Stimulated activated CD4-positive, alpha-beta T cell treated with anti-CD3 and anti-CD28 coated beads, Interleukin-2, amount 100 ng/mL, for 24 hours (primary cell): ENCODE results near the gene B4GALT5.
"Not testable (repeated sequence)": the region's sequence is repeated elsewhere in the genome, so short reads cannot be mapped to it uniquely, and the experiment has no call there.

ENCODE experiments used
- DNase-seq, 2 donors: peaks; one replicate each; pipeline ENCODE4 v3.0.0-alpha.2; 2020

The B4GALT5 gene

GRCh38 chr20:49713753-49714712, at the start of gene B4GALT5:
Gene B4GALT5 (minus strand): TSS chr20:49713878. CDS start chr20:49713690, 188 bp downstream.
- peak; percentile 68 to 77 for DNase-seq

GRCh38 chr20:49762940-49763766, 49.5 kb upstream of the B4GALT5 start:
- no peak for DNase-seq

GRCh38 chr20:49761888-49762287, 48.2 kb upstream of the B4GALT5 start:
- not testable (repeated sequence) for DNase-seq

- DNase-seq, result no peak
Observed at GRCh38 chr20:49759266-49759950, 45.7 kb upstream of the B4GALT5 start.

GRCh38 chr20:49758781-49759180, 45.1 kb upstream of the B4GALT5 start:
- no peak for DNase-seq

- DNase-seq, result no peak
Observed at GRCh38 chr20:49757597-49757996, 43.9 kb upstream of the B4GALT5 start.

- DNase-seq, result no peak
Observed at GRCh38 chr20:49756241-49756640, 42.6 kb upstream of the B4GALT5 start.

GRCh38 chr20:49754596-49754995, 40.9 kb upstream of the B4GALT5 start:
- DNase-seq, result no peak

GRCh38 chr20:49753133-49753532, 39.5 kb upstream of the B4GALT5 start:
- DNase-seq, result no peak

- no peak for DNase-seq
Observed at GRCh38 chr20:49752201-49752903, 38.7 kb upstream of the B4GALT5 start.

GRCh38 chr20:49751397-49751736, 37.7 kb upstream of the B4GALT5 start:
- DNase-seq, result no peak

- DNase-seq, result no peak
Observed at GRCh38 chr20:49750611-49751396, 37.1 kb upstream of the B4GALT5 start.

- no peak for DNase-seq
Observed at GRCh38 chr20:49749625-49750024, 35.9 kb upstream of the B4GALT5 start.

- DNase-seq, result no peak
Observed at GRCh38 chr20:49748525-49748838, 34.8 kb upstream of the B4GALT5 start.

GRCh38 chr20:49747707-49748524, 34.2 kb upstream of the B4GALT5 start:
- DNase-seq, result no peak

GRCh38 chr20:49742948-49743347, 29.3 kb upstream of the B4GALT5 start:
- no peak for DNase-seq

GRCh38 chr20:49741977-49742376, 28.3 kb upstream of the B4GALT5 start:
- no peak for DNase-seq

GRCh38 chr20:49740807-49741206, 27.1 kb upstream of the B4GALT5 start:
- DNase-seq, result no peak

- no peak for DNase-seq
Observed at GRCh38 chr20:49739042-49739441, 25.4 kb upstream of the B4GALT5 start.

- DNase-seq, result no peak
Observed at GRCh38 chr20:49737260-49737659, 23.6 kb upstream of the B4GALT5 start.

- DNase-seq, result no peak
Observed at GRCh38 chr20:49729780-49730179, 16.1 kb upstream of the B4GALT5 start.
